HG02840 (cell line): ENCODE results near the gene KCNK5.

ENCODE experiments used
- ATAC-seq: cut with Tn5 transposase; IDR thresholded peaks from one replicate; pipeline ENCODE4 v1.9.1; 2021; ENCODE audit warnings: mild to moderate bottlenecking, moderate library complexity, moderate number of reproducible peaks; ENCODE audit not compliant: unreplicated experiment, low FRiP score

KCNK5 gene

GRCh38 chr6:39199976-39200375 is 29.3 kb downstream of the KCNK5 start:
- ATAC-seq = no peak

- no peak for ATAC-seq
Measured at GRCh38 chr6:39199231-39199940, 29.9 kb downstream of the KCNK5 start.

GRCh38 chr6:39198528-39198927 is 30.7 kb downstream of the KCNK5 start:
- ATAC-seq = no peak

GRCh38 chr6:39197922-39198500 is 31.3 kb downstream of the KCNK5 start:
- ATAC-seq = no peak

GRCh38 chr6:39197521-39197920 is 31.8 kb downstream of the KCNK5 start:
- no peak for ATAC-seq

- ATAC-seq = no peak
Measured at GRCh38 chr6:39196673-39197091, 32.6 kb downstream of the KCNK5 start.

- ATAC-seq = no peak
Measured at GRCh38 chr6:39195792-39196385, 33.4 kb downstream of the KCNK5 start.

- no peak for ATAC-seq
Measured at GRCh38 chr6:39194466-39194865, 34.8 kb downstream of the KCNK5 start.

- no peak for ATAC-seq
Measured at GRCh38 chr6:39193201-39193791, 36.0 kb downstream of the KCNK5 start.

GRCh38 chr6:39192736-39193135 is 36.5 kb downstream of the KCNK5 start:
- ATAC-seq = no peak

GRCh38 chr6:39191236-39191930 is 37.9 kb downstream of the KCNK5 start:
- no peak for ATAC-seq

- no peak for ATAC-seq
Measured at GRCh38 chr6:39190545-39191235, 38.6 kb downstream of the KCNK5 start.

- no peak for ATAC-seq
Measured at GRCh38 chr6:39189915-39190544, 39.2 kb downstream of the KCNK5 start.

- no peak for ATAC-seq
Measured at GRCh38 chr6:39189131-39189530, 40.1 kb downstream of the KCNK5 start.

- ATAC-seq = no peak
Measured at GRCh38 chr6:39188571-39188970, 40.7 kb downstream of the KCNK5 start.

- ATAC-seq = no peak
Measured at GRCh38 chr6:39188098-39188450, 41.2 kb downstream of the KCNK5 start.

GRCh38 chr6:39184906-39185580 is 44.2 kb downstream of the KCNK5 start:
- ATAC-seq = no peak

- ATAC-seq = no peak
Measured at GRCh38 chr6:39182604-39183003, 46.7 kb downstream of the KCNK5 start.

GRCh38 chr6:39181826-39182225 is 47.4 kb downstream of the KCNK5 start:
- ATAC-seq = no peak
